Prostate gland (tissue), 2 donors: ENCODE measurements around the gene PDE6C.

ENCODE experiments used
- POLR2A ChIP-seq: fragments of 450-650 bp; IDR thresholded peaks from one replicate; pipeline ENCODE4 v1.6.1; 2016; ENCODE audit warnings: antibody characterized with exemption, mild to moderate bottlenecking
- POLR2AphosphoS5 ChIP-seq: sonication (generic); formaldehyde crosslinking; IDR thresholded peaks from one replicate; pipeline ENCODE4 v1.6.1; 2017; ENCODE audit warnings: antibody characterized with exemption
- TF ChIP-seq, protein P1 (sequence below), 4 experiments: fragments of 200-600 bp in 2 of 4; fragments of 450-650 bp in 2 of 4; sonication (generic) in 2 of 4; IDR thresholded peaks; 1 replicate in 3 of 4; 2 replicates in 1 of 4; pipeline ENCODE4 v1.5.1; 2016 to 2019; ENCODE audit warnings: antibody characterized with exemption in 4 of 4, mild to moderate bottlenecking in 2 of 4, moderate library complexity in 2 of 4

DNA sequence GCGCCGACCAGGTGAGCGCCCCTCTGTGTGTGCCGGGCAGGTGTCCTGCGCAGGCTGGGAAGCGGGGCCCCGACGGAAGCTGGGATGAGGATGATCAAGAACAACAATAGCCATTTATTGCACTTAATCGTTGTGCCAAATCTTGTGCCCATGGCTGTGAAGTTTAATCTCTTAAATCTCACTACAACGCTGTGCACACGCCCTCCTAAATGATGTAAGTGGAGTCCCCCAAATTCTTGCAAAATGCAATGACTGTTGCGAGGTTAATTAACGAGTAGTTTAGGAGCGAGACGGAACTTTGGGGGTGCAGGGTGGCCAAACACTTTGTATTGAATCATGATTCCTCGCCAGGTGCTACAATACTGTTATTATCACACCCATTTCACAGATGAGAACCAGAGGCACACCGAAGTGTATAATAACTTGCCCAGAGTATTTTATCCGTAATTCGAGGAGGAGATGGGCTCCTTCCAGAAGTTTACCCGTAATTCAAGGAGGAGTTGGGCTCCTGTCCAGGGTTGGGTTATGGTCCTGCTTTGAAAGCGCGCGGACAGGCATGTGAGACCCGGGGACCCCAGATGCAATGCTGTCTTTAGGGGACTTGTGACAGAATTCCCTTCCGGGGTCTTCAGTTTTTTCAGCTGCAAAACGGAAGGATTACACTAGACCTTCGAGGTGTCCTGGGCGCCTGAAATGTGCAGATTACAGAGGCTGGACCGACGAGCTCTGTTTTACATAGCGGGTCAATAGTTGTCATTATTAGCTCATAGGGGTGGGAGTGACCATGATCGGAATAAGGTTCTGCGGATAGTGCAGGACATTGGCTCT, 44.8 kb upstream of the PDE6C start:
- TF ChIP-seq, protein P1, sequence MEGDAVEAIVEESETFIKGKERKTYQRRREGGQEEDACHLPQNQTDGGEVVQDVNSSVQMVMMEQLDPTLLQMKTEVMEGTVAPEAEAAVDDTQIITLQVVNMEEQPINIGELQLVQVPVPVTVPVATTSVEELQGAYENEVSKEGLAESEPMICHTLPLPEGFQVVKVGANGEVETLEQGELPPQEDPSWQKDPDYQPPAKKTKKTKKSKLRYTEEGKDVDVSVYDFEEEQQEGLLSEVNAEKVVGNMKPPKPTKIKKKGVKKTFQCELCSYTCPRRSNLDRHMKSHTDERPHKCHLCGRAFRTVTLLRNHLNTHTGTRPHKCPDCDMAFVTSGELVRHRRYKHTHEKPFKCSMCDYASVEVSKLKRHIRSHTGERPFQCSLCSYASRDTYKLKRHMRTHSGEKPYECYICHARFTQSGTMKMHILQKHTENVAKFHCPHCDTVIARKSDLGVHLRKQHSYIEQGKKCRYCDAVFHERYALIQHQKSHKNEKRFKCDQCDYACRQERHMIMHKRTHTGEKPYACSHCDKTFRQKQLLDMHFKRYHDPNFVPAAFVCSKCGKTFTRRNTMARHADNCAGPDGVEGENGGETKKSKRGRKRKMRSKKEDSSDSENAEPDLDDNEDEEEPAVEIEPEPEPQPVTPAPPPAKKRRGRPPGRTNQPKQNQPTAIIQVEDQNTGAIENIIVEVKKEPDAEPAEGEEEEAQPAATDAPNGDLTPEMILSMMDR (IDR thresholded peaks at IDR 0.05) = no peak
- TF ChIP-seq POLR2AphosphoS5 (no peak), POLR2A (no peak)
